Measurements from ENCODE around the gene MID1. TPM values are rescaled to one million over a fixed set of nuclear protein-coding genes. Genes with fewer than 3 reads are reported as not detected.

Gene MID1
- total and polyA plus RNA-seq, 9 of the 15 experiments (the other 6 are each of a cell fraction or from before 2014, with no cell fraction given), result 0.07 to 0.54 (median 0.33) TPM

- Histone ChIP-seq H3K9me1 (ENCODE audit: control insufficient read depth, insufficient read depth, low read length) (no peaks in the 10 kb centered on the region), H3K27me3 (ENCODE audit: control insufficient read depth in 2 of 2, insufficient read depth in 2 of 2, low read length in 2 of 2) (no peaks in the 10 kb centered on the region), H4K20me1 (replicated peaks; ENCODE audit: control insufficient read depth, insufficient read depth, low read length) (no peaks in the 10 kb centered on the region), H3K79me2 (ENCODE audit: control insufficient read depth, insufficient read depth, low read length) (no peaks in the 10 kb centered on the region), H3K9ac (ENCODE audit: insufficient read depth in 1 of 2, low read depth in 2 of 2, low read length in 2 of 2) (no peak overlapping the region), H3K4me1 (replicated peaks in 1 of 2; ENCODE audit: control insufficient read depth in 2 of 2, insufficient read depth in 2 of 2, low read length in 2 of 2) (no peaks in the 10 kb centered on the region), H3K4me2 (ENCODE audit: insufficient read depth, low read length) (no peak overlapping the region), H2AFZ (ENCODE audit: low read depth, low read length) (no peak overlapping the region), H3K9me3 (replicated peaks; ENCODE audit: control insufficient read depth, insufficient read depth, low read depth, low read length) (no peaks in the 10 kb centered on the region), H3K4me3 (no peak overlapping the region), H3K27ac (ENCODE audit: extremely low read depth, low read depth, low read length) (no peak overlapping the region), H3K36me3 (ENCODE audit: control insufficient read depth, insufficient read depth, low read length) (no peaks in the 10 kb centered on the region)
- CTCF ChIA-PET (ENCODE audit: low intra/inter-chr PET ratio), result interaction anchor here (0.6 to 1.4 kb wide), 2 partner anchors 188 to 409 kb away, joined by 3 to 6 read pairs; no protein-coding TSS in a partner anchor
- in situ Hi-C loops (cut with MboI) (no loop called here), intact Hi-C loops (cut with micrococcal nuclease) (no loop called here)
- POLR2A ChIA-PET, result no interaction called here
- DNase-seq (ENCODE audit: extremely low read depth in 1 of 4, low spot score in 3 of 4), result no peak
- no peak for FAIRE-seq
- TF ChIP-seq THRA (IDR thresholded peaks at IDR 0.05) (no peak), ZNF444 (CRISPR knock-in tag; IDR thresholded peaks at IDR 0.05) (no peak), GTF2A2 (tag; IDR thresholded peaks at IDR 0.05) (no peak), ARID3A (IDR thresholded peaks at IDR 0.05; ENCODE audit: borderline replicate concordance, low read depth, low read length) (no peak), HDAC2 (IDR thresholded peaks at IDR 0.05) (no peak), CC2D1A (IDR thresholded peaks at IDR 0.05) (no peak), KDM1A (IDR thresholded peaks at IDR 0.05) (no peak), C11orf30 (IDR thresholded peaks at IDR 0.05; ENCODE audit: low read depth) (no peak), STAG1 (CRISPR knock-in tag; IDR thresholded peaks at IDR 0.05; ENCODE audit: borderline replicate concordance) (no peak), NR1H2 (CRISPR knock-in tag; IDR thresholded peaks at IDR 0.05) (no peak), CHCHD3 (CRISPR knock-in tag; IDR thresholded peaks at IDR 0.05) (no peak), ESRRA (IDR thresholded peaks at IDR 0.05; ENCODE audit: borderline replicate concordance, low read depth) (no peak)
- BruUV-seq (replicated peaks), result no TSS peak
- no peak for ATAC-seq
- WGBS (ENCODE audit: insufficient coverage, low coverage, missing lambda C conversion rate), result 0% methylated on average over 5 of the region's 5 CpGs
These were observed 21.8 kb downstream of the MID1 start for GRCh38 chrX:10598540-10598939.
